Body of pancreas (tissue), 4 donors: ENCODE data around the gene BTBD9.

ENCODE experiments used
- CTCF ChIP-seq, 7 experiments: fragments of 450-650 bp in 4 of 7; fragments of 200-600 bp in 3 of 7; sonication (generic) in 3 of 7; IDR thresholded peaks; one replicate each; pipeline ENCODE4 v1.5.1; 2016 to 2019; ENCODE audit warnings: antibody characterized with exemption in 7 of 7
- POLR2A ChIP-seq, 3 donors: fragments of 450-650 bp; IDR thresholded peaks; one replicate each; pipeline ENCODE4 v1.6.1; 2016; ENCODE audit warnings: antibody characterized with exemption in 3 of 3, mild to moderate bottlenecking in 2 of 3

- TF ChIP-seq POLR2A (IDR thresholded peaks at IDR 0.05): no peak
- TF ChIP-seq CTCF (IDR thresholded peaks at IDR 0.05): no peak
Measured at GRCh38 chr6:38262026-38262425, 377.7 kb downstream of the BTBD9 start.
